ENCODE results near the gene HPX.

DNA sequence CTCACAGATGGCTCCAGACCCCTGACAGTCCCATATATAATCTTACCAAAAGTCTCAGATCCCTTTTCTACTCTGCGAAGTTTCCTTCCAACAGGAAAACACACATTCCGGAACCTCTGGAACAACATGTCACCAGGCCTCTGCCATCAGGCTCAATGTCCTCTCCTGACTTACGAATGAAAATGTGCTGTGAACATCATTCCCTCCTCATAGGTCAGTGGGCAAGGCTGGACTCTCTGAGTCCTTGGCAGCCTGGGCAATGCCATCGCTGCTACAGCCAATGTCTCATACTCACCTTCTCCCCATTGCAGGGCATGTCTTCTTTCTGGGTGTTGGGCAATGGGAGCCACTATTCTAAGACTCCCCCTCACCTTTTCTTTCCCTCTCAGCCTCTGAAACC, 1.7 kb upstream of the HPX start:
- TF ChIP-seq, protein P1, sequence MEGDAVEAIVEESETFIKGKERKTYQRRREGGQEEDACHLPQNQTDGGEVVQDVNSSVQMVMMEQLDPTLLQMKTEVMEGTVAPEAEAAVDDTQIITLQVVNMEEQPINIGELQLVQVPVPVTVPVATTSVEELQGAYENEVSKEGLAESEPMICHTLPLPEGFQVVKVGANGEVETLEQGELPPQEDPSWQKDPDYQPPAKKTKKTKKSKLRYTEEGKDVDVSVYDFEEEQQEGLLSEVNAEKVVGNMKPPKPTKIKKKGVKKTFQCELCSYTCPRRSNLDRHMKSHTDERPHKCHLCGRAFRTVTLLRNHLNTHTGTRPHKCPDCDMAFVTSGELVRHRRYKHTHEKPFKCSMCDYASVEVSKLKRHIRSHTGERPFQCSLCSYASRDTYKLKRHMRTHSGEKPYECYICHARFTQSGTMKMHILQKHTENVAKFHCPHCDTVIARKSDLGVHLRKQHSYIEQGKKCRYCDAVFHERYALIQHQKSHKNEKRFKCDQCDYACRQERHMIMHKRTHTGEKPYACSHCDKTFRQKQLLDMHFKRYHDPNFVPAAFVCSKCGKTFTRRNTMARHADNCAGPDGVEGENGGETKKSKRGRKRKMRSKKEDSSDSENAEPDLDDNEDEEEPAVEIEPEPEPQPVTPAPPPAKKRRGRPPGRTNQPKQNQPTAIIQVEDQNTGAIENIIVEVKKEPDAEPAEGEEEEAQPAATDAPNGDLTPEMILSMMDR (IDR thresholded peaks at IDR 0.05 in 4 of 5, conservative IDR thresholded peaks at IDR 0.05 in 1 of 5), result no peak
- no peak for TF ChIP-seq POLR2A (IDR thresholded peaks at IDR 0.05)
